CD1c-positive myeloid dendritic cell (primary cell): ENCODE data around the gene FBXL15.

Experiments used
- DNase-seq: peaks from one replicate; pipeline ENCODE4 v3.0.0-alpha.2; 2016; ENCODE audit errors: extremely low spot score

Gene FBXL15

GRCh38 chr10:102426803-102427287, 6.2 kb downstream of the FBXL15 start:
- DNase-seq = no peak

GRCh38 chr10:102429468-102429867, 8.8 kb downstream of the FBXL15 start:
- DNase-seq = no peak

DNA sequence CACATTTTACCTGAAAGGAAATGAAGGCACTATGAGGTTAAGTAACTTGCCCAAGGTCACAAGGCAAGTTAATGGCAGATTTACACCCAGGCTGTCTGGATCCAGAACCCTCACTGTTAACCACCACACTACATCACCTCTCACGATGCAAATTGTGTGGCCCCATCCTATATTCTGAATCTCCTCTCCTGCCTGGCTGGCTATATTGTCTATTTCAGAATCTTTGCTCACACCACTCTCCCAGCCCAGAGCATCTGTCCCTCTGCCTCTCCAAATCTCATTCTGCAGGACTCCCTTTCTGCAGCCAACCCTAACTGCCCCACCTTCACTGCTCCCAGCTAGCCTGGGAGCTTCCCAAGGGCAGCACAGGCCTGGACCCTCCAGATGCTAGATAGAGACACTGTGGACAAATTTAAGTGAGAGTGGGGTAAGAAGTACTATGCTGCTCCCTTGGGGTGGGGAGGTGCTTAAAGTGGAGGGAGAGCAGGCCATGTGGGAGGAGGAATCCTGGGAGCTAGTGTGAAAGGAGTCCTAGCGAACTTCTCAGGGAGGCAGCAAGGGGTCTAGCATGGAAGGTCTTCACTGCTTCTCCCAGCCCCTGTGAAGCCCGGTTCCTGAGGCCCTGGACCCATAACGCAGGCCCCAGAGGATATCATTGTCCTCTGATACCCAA, 11.0 kb downstream of the FBXL15 start:
- DNase-seq = no peak

GRCh38 chr10:102432162-102432950, 11.7 kb downstream of the FBXL15 start, which contains the start of gene CUEDC2:
TSS of gene CUEDC2 (minus strand) at chr10:102432574. CDS start at chr10:102425188, 7,386 bp downstream.
- DNase-seq = peak; percentile 98

- DNase-seq = peak; percentile 66
These were observed 13.0 kb downstream of the FBXL15 start for GRCh38 chr10:102433619-102434046.

- DNase-seq = peak; percentile 62
These were observed 13.9 kb downstream of the FBXL15 start for GRCh38 chr10:102434394-102435132.

DNA sequence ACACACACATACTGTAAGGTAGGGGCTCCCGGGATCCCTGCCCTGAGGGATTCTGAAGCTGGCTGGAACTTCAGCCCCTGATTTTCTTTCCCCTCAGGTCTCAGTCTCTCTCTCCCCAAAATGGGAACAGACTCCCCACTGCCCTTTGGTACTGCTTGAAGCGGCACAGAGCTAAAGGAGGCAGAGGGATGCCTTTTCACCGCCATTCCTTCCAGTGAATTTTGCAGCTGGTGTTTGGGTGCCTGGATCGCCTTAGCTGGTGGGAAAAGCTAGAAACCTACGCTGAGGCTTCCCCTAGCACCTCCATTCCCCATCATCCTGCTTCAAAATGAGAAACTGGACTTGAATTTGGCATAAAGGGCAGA, 14.5 kb downstream of the FBXL15 start:
- no peak for DNase-seq

GRCh38 chr10:102435529-102436233, 15.0 kb downstream of the FBXL15 start:
- peak; percentile 89 for DNase-seq

DNA sequence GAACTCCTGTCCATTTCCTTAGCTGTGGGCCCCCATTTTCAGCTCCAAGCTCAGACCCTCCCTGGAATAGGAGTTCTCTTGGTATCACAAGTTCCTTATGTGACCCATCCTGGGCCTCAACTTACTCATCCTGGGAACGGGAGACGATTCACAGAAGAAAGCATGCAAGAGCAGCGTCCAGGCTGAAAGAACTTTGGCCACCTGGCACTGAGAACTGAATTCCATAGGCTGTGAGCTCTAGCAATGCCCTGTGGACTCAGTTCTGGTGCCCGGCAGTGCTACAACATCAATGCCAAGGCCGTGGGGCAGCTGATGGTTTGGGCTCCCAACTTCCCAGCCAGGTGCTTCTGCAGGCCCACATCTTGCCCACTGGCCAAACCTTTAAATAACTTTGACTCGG, 15.7 kb downstream of the FBXL15 start:
- no peak for DNase-seq

DNA sequence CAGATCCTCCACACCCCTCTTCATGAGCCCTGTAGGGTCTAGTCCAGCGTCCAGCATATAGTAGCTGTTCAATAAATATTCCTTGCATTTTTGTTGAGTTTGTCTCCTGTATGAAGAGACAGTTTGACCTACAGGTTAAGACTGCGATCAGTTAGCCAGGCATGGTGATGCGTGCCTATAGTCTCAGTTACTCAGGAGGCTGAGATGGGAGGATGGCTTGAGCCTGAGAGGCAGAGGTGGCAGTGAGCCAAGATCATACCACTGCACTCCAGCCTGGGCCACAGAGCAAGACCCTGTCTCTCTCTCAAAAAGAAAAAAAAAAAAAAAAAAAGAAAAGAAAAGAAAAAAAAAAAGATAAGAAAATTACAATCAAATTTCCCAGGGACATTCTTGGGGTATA, 16.9 kb downstream of the FBXL15 start:
- DNase-seq = no peak

DNA sequence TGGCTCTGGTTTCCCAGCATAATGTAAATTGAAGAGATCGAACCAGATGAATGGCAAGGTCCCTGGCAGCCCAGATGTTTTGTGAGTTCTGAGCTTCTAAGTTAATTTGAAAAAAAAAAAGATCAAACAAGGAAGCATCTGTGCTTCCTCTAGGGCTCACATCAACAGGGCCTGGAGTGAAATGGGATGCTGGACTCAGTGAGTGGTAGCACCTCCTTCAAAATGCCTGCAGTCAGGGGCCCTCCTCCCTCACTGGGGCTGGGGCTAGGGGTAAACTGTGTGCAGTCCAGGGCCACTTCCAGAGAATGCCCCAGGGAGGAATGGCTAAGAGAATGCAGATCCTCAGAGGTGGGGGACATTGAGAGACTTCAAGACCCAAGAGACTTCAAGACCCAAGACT, 17.7 kb downstream of the FBXL15 start:
- no peak for DNase-seq

- peak; percentile 17 for DNase-seq
These were observed 24.2 kb downstream of the FBXL15 start for GRCh38 chr10:102444851-102445250.

GRCh38 chr10:102449321-102450123, 28.9 kb downstream of the FBXL15 start:
- peak; percentile 65 for DNase-seq

DNA sequence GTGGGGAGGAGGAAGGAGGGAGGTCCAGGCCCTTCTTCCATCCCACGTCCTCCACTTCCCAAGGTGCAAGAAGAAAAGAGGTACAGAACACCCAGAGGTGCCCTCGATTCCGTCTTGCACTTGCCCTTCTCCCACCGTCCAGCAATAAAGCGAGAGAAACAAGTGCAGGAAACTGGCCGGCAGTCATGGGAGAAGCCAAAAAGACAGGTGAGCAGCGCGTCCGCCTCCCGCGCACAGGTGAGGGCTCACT, 29.4 kb downstream of the FBXL15 start:
- DNase-seq = no peak

DNA sequence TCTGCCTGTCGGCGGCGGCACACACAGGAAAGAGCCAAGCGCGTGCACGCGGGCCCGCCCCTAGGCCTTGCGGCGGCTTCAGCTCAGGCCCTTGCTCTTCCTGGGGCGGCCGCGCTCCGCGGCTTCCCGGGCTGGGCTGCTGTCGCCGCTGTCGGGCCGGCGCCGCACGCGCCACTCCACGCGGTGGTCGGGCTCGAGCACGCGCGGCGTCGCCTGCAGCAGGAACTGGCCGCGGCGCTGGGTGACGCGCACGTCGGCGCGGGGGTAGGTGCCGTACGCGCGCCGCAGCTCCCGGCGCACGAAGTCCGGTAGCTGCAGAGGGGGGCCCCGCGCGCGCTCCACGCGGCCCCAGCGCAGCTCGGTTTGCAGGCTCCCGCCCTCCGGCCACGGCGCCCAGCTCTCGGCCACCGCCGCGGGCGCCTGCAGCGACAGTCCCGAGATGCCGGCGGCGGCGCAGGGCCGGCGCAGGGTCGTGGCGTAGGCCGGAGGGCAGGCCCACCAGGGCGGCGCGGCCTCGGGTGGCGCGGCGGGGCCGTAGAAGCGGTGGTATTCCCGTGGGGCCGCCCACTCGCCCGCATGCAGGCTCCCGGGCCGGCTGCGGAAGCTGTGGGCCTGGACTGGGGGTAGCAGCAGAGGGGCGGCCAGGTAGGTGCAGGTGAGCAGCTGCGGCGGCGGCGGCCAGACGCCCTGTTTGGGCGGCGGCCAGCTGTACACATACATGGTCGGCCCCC, 29.9 kb downstream of the FBXL15 start:
- peak; percentile 93 for DNase-seq

- DNase-seq = no peak
These were observed 30.7 kb downstream of the FBXL15 start, which contains the start of gene C10orf95 for GRCh38 chr10:102451105-102451969. TSS of gene C10orf95 (minus strand) at chr10:102451543. CDS start at chr10:102451093, 450 bp downstream.

- DNase-seq = peak; percentile 94
These were observed 32.2 kb downstream of the FBXL15 start for GRCh38 chr10:102452672-102453340.

- no peak for DNase-seq
These were observed 32.9 kb downstream of the FBXL15 start for GRCh38 chr10:102453502-102453901.
